GM15510 (cell line): ENCODE results near the gene KRT86.

Experiments
- POLR2A ChIP-seq: IDR thresholded peaks from 3 replicates; pipeline ENCODE4 v1.6.1; 2011; ENCODE audit warnings: borderline replicate concordance; ENCODE audit not compliant: insufficient read length; ENCODE audit errors: extremely low read depth

Gene KRT86

GRCh38 chr12:52285851-52286530 lies 11.5 kb downstream of the KRT86 start:
- no peak for TF ChIP-seq POLR2A

- TF ChIP-seq POLR2A, result no peak
These were observed 17.0 kb downstream of the KRT86 start, which contains the start of gene KRT81 for GRCh38 chr12:52291267-52291935. Gene KRT81, minus strand, starts transcription at chr12:52291534. Its CDS starts 69 bp downstream, at chr12:52291465.

- TF ChIP-seq POLR2A, result no peak
These were observed 19.5 kb downstream of the KRT86 start for GRCh38 chr12:52293926-52294325.

GRCh38 chr12:52294803-52295202 lies 20.4 kb downstream of the KRT86 start:
- no peak for TF ChIP-seq POLR2A

GRCh38 chr12:52295663-52296062 lies 21.2 kb downstream of the KRT86 start:
- no peak for TF ChIP-seq POLR2A

- TF ChIP-seq POLR2A, result no peak
These were observed 22.2 kb downstream of the KRT86 start for GRCh38 chr12:52296572-52297215.

GRCh38 chr12:52298677-52299190 lies 24.3 kb downstream of the KRT86 start:
- no peak for TF ChIP-seq POLR2A

GRCh38 chr12:52300796-52301691 lies 26.6 kb downstream of the KRT86 start:
- TF ChIP-seq POLR2A, result no peak

- TF ChIP-seq POLR2A, result no peak
These were observed 31.7 kb downstream of the KRT86 start for GRCh38 chr12:52305921-52306705.

- TF ChIP-seq POLR2A, result no peak
These were observed 32.3 kb downstream of the KRT86 start for GRCh38 chr12:52306731-52307130.

GRCh38 chr12:52307836-52308805 lies 33.7 kb downstream of the KRT86 start:
- TF ChIP-seq POLR2A, result no peak

- no peak for TF ChIP-seq POLR2A
These were observed 34.5 kb downstream of the KRT86 start for GRCh38 chr12:52308806-52309425.
